Gastroesophageal sphincter (tissue), 3 donors: ENCODE measurements around the gene TBC1D1.

Source experiments
- EP300 ChIP-seq: sonication (generic); formaldehyde crosslinking; IDR thresholded peaks from one replicate; pipeline ENCODE4 v1.6.1; 2017; ENCODE audit warnings: antibody characterized with exemption, mild to moderate bottlenecking
- POLR2A ChIP-seq, 2 donors: fragments of 450-650 bp; IDR thresholded peaks; one replicate each; pipeline ENCODE4 v1.6.1; 2017; ENCODE audit warnings: antibody characterized with exemption in 2 of 2, mild to moderate bottlenecking in 2 of 2, moderate library complexity in 1 of 2
- TF ChIP-seq, protein P1 (sequence below), 4 experiments: fragments of 200-600 bp in 2 of 4; fragments of 450-650 bp in 2 of 4; sonication (generic) in 1 of 4; IDR thresholded peaks; one replicate each; pipeline ENCODE4 v1.5.1; 2017 to 2019; ENCODE audit warnings: antibody characterized with exemption in 4 of 4, mild to moderate bottlenecking in 2 of 4, moderate library complexity in 2 of 4

DNA sequence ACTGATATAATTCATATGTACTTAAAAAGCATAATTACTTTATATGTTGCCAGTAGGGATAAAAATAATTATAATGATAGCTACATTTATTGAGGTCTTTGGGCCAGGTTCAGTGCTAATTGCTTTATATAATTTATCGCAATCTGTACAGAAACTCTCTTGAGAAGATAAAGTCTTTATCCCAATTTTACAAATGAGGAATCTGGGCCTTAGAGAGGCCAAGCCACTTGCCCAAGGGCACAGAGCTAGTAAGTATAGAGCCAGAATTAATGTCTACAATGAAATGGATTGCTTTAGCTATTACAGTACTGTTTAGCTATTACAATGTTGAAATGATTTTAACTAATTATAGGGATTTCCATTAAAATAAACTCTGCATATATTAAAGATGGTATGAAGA is 30.6 kb upstream of the TBC1D1 start:
- TF ChIP-seq, protein P1, sequence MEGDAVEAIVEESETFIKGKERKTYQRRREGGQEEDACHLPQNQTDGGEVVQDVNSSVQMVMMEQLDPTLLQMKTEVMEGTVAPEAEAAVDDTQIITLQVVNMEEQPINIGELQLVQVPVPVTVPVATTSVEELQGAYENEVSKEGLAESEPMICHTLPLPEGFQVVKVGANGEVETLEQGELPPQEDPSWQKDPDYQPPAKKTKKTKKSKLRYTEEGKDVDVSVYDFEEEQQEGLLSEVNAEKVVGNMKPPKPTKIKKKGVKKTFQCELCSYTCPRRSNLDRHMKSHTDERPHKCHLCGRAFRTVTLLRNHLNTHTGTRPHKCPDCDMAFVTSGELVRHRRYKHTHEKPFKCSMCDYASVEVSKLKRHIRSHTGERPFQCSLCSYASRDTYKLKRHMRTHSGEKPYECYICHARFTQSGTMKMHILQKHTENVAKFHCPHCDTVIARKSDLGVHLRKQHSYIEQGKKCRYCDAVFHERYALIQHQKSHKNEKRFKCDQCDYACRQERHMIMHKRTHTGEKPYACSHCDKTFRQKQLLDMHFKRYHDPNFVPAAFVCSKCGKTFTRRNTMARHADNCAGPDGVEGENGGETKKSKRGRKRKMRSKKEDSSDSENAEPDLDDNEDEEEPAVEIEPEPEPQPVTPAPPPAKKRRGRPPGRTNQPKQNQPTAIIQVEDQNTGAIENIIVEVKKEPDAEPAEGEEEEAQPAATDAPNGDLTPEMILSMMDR (IDR thresholded peaks at IDR 0.05): no peak
- TF ChIP-seq POLR2A (IDR thresholded peaks at IDR 0.05) (no peak), EP300 (no peak)
